NT2/D1 (cell line): Measurements from ENCODE around the gene NLGN1.

Source experiments
- SUZ12 ChIP-seq: IDR thresholded peaks from 2 replicates; pipeline ENCODE4 v1.6.1; 2011; ENCODE audit not compliant: insufficient read length, insufficient read depth; ENCODE audit errors: extremely low read depth
- YY1 ChIP-seq: IDR thresholded peaks from 2 replicates; pipeline ENCODE4 v1.6.1; 2011; ENCODE audit not compliant: insufficient read length, insufficient read depth
- ZNF274 ChIP-seq: IDR thresholded peaks from 2 replicates; pipeline ENCODE4 v1.6.1; 2011; ENCODE audit warnings: mild to moderate bottlenecking, low read depth, low read length

DNA sequence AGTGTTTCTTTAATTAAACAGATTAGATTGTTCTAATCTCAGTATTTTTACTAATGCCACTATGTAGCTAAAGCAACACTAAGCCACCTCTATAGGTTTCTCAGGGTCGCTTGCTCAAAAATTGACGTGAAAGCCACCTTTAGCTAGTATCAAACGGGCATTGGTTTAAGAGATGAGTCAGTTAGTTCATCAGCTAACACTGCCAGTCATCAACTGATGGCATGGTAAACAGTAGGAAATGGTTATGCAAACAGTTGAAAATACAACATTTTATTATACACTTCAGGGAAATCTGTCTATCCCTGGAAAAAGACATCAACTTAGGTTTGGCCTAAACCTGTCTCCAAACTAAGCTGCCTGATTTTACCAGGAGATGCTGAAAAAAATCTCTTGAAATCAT lies 879.3 kb downstream of the NLGN1 start:
- TF ChIP-seq ZNF274: no peak
- TF ChIP-seq YY1: no peak
- no peak for TF ChIP-seq SUZ12
